GM19455 (cell line): Measurements from ENCODE around the gene HOOK2.

Experiments
- ATAC-seq: cut with Tn5 transposase; IDR thresholded peaks from one replicate; pipeline ENCODE4 v1.9.1; 2021; ENCODE audit not compliant: unreplicated experiment

Gene HOOK2

DNA sequence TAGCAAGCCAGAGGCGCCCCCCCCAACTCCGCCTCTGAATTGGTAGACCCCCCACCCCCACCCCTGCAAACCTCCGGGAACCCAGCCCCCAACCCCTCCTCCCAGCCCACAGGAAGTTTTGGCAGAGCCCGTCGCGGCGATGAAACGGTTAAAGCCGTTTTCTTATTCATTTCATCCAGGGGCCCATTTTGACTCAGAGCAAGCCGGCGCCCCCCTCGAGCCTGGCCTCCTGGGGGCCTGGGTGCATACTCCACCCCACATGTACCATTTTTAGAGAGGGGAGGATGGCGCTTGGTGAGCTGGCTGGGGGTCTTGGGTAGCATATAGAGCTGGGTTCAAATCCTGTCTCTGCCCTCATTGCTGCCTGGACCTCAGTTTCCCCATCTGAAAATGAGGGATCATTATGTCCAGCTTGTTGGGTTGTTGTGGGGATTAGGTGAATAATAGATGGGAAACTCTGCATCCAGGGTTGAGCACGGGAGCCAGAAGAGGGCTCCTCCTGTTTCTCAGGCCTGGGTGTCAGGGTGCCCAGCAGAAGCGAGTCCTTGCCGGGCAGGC, 8.0 kb upstream of the HOOK2 start:
- ATAC-seq = no peak

DNA sequence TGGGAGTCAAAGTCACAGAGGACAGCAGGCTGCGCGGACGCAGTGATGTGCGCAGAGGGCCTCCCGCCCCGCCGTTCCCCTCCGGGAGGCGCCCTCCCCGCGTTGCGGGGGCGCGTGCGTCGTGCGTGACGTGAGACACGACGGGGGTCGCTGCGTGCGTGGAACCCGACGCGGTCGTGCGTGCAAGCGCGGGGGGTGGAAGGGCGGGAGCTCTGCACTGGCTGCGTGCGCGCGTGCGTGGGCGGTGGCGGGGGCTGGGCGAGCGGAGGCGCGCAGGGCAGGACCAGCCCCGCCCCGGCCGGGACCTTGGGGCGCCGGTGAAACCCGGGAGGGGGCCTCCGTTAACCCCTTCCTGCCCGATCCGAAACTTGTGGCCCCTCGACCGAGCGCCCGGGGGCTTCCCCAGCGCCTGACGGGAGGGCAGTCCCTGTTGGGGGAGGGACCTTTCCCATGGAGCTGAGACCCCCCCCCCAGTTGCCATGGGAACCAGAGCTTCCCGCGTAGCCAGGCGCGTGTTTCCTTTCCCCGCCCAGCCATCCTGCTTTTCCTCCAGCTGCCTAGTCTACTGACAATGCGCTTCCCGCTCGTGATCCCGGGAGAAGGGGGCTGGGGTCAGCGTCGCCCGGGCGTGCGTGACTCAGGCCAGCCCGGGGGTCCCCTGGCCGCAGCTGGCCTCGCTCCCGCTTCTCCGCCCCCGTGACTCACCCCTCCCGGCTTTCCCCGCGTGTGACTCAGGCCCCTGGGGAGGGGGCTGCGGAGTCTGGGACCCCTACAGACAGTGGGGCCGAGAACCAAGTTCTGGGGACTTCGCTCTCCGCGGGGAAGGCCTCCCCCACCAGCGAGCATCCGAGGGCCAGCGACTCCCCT, 7.3 kb upstream of the HOOK2 start:
- ATAC-seq = no peak

DNA sequence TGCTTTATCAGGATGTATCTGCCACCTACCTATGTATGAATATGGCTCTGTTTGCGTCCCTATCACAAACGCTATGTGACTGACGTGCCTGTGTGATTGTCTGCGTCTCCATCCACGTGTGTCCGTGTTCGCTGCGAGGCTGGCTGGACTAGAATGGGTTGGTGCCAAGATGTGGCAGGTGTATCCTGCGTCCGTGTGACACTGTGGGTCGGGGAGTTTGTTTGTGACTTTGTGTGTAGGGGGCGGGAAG, 6.7 kb upstream of the HOOK2 start:
- ATAC-seq = no peak

DNA sequence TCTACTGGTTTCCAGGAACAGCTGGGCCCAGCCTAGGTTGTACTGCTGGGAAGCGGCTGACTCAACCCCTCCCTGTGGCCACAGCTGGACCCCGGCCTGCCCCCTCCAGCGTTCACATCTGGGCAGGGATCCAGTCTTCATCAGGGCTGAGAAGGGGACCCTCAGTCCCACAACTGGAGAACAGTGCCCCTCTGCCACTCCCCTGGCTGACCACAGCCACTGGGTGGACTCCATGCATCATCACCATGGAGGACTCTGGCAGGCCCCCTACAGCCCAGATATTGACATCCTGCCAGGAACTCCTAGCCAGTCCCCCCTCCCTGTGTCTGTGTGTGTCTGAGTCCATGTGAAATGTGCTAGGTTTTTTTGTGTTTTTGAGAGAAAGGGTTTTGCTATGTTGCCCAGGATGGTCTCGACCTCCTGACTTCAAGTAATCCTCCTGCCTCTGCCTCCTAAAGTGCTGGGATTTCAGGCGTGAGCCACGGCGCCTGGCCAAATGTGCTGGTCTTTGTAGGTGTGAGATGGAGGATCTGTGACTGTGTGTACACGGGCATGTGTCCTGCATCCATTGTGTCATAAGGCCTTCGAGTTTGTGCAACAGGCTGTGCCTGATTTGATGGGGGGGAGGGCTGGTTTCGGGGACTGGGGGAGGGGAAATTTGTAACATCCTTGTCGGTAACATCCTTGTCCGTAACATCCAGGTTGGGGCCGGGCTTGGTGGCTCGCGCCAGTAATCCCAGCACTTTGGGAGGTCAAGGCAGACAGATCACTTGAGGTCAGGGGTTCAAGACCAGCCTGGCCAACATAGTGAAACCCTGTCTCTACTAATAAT, 4.0 kb upstream of the HOOK2 start:
- ATAC-seq = no peak

DNA sequence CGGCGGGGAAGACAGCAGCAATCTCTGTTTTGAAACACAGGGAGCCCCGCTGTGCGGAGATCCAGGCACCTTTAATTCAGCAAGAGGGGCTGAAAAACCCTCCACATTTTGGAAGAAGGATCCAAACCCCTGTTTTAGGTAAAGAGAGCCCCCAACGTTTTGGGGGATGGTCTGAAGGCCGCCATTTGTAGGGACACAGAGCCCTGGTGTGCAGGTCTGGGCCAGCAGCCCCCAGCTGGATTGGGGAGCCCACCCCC, 3.5 kb upstream of the HOOK2 start:
- ATAC-seq = no peak

DNA sequence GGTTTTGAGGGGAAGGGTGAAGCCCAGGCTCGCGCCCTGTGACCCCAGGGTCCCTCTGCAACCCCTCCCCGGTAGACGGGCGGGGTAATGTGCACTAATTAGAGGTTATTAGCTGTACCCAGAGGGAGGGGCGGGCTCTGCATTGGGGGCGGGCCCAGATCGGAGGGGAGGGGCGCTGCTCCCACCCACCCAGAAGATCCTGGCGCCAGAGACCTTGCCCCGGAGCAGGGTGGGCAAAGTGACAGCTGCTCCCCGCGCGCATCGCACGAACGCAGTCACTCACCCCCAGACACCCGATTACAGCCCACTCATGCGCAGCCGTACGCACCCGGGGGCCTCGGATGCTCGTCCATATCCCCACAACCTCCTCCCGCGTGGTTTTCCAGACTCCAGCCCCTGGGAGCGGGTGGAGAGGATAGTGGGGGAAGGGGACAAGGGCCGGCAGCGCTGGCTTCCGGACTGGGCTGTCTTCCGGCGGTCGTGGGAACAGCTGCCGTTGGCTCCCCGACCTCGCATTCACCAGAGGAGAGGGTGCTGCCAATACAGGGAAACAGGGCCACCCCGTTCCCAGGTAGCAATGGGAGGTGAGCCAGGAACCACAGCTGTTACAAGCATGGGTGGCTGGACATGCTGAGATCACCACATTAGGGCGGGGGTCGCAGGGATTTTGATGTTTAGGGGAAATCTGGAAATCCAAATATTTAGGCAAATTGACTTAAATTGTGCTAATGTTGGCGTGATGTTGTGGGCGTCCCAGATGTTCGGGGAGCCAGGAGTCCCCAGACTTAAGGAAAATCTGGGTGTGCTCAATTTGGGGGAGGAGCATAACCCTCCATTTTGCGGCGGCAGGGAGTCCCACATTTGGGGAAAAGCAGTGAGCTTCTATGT, 2.9 kb upstream of the HOOK2 start:
- ATAC-seq = no peak

DNA sequence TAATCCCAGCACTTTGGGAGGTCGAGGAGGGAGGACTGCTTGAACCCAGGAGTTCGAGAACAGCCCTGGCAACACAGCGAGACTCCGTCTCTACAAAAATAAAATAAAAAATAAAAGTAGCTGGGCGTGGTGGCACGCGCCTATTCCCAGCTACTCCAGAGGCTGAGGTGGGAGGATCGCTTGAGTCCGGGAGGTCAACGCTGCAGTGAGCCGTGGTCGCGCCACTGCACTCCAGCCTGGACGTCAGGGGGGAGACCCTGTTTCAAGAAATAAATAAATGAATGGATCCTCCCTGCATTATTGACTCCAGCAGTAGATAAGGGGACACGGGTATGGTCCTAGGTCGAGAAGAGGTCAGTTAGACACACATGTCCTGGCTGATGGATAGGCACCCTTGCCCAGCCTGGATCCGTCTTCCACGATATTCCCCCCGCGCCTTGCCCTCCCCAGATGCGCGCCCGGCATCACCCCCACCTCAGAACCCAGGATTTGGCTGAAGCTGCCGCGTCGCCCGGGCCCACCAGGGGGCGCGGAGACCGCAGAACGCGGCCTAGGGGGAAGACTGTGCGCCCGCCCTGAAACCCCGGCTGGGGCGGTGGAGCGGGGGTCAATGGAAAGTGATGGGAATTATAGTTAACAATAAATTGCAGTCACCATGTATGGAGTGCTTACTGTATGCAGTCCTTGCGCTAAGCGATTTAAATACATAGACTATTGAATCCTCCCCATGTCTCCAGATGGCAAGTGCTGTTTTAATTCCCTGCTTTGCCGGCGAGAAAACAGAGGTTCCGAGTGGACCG, 2.1 kb upstream of the HOOK2 start:
- ATAC-seq = no peak

DNA sequence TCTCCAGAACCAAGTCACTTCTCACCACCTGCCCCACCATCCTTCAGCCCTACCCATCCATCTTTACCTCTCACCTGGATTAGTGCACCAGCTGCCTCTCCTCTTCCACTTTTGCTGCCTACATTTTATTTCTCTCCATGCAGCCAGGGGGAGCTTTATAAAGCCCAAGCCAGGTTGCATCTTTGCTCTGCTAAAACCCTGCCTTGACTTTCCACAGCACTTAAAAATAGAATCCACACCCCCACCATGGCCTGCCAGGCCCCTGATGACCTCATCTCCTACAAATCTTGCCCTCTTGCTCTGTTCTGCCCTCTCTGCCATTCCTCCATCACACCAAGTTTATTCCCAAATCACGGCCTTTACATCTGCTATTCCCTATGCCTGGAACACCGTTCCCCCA, 1.8 kb downstream of the HOOK2 start:
- ATAC-seq = no peak

DNA sequence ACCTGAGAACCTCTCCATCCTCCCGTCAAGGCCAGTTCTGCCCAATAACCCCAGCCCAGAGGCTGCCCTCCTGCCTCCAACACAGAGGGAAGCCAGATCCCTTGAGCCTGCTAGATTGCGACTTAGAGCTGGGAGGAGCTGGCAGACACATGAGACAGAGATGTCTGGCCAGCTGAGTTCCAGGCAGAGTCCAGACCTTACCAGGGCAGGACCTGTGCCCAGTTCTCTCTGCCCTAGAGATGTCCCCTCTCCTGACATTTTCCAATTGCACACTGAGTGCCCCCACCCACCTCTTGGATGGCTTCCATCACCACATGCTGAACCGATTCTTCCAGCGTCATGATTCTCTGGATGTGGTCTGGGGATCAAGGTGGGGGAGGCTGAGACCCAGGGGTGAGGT, 3.0 kb downstream of the HOOK2 start:
- ATAC-seq = no peak

DNA sequence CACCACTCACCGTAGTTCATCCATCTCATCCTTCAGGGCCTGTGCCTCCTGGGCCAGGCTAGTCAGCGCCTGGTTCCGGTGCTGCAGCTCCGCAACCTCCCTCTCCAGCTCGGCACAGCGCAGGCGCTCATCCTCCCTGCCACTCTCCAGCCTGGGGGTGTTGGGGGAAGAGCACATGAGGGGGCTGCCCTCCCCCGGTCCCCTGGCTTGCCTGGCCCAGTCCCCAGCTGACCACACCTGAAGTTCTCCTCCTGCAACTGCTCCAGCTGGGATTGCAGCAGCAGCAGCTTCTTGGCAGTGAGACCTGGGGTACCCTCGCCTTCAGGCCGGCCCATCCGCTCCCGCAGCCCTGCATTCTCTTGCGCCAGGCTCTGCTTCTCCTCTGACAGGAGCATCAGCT, 4.4 kb downstream of the HOOK2 start:
- ATAC-seq = no peak

DNA sequence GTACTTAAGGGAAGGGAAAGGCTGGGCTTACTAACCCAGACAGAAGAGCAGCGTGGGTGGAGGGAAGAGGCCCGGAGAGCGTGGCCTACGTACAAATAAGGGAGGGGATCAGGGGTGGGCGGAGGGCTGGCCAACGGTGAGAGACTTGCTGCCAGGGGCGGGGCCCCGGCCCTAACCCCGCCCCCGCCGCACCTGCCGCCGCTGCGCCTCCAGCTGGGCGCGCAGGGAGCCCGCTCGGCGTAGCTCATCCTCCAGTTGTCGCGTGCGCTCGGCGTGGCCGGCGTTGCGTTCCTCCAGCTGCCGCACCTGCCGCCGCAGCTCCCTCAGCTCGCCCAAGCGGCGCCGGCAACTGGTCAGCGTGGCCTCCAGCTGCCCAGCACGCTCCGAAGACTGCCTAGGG, 5.7 kb downstream of the HOOK2 start:
- ATAC-seq = no peak

DNA sequence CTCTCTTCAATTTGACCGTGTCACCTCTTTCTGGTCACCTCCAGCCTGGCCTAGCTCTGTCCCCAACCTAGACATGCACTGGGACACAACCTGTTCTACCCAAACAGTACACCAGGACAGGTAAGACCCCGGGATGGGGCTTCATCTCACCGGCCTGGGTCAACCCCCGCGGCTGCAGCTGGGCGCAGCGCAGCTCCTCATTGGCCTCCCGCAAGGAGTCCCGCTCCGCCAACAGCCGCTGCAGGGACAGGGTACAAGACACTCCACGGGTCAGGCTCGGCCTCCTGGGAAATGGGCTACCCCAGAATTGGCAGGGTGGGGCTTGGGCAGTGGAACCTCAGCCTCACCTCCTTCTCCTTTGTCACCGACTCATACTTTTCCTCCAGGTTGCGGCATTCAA, 7.7 kb downstream of the HOOK2 start:
- ATAC-seq = no peak

DNA sequence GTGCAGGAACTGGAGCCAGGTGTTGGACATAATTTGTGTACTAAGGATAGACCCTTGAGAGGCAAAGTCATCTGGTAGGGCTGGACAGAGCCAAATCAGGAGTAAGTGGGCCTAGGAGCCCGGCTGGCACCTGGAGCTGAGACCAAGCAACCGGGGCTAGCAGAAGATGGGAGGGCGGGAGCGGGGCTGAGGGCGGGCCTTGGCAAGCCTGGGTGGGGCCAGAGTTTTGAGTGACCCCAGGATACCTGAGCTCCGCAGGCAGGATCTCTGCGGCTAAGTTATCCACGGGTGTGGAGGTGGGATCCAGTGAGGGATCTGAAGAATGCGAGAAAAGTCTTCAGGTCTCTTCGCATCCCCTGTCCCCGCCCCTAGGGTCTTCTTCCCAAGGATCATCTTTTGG, 8.2 kb downstream of the HOOK2 start:
- no peak for ATAC-seq

DNA sequence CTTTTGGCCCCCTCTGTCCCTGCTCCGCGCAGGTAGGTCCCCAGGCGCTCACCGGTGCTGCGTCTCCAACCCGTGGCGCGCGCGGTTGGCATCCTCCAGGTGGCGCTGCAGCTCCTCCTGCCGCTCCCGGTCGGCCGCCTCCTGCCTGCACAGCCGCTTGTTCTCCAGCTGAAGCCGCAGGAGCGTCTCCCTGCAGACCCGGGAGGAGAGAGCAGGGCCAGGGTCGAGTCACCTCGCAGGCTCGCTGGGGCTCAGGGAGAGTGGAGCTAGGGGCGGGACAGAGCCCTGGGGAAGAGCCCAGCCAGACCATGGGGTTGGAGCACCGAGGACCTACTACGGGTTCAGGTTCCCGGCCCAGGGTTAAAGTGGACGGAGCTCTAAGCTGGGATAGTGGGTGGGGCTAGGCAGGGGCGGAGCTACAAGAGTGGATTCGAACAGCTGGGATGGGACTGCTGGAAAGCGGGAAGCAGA, 9.3 kb downstream of the HOOK2 start:
- no peak for ATAC-seq

DNA sequence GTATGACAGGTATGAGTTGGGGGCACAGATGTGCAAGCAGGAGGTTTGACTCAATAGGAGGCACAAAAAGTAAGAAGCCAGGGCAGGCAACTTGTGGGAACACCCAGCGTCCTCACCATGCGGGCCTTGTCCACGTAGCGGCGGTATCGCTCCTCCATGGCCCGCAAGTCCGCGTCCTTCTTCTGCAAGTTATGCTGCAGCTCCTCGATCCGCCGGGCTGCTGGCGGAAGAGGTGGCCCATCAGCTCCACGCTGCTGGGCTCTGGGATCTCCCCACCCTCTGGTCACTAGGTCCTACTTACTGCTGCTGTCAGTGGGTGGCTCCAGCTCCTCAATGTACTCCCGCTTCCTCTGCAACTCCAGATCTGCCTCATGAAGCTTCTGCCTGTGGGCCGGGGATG, 10.7 kb downstream of the HOOK2 start:
- no peak for ATAC-seq

DNA sequence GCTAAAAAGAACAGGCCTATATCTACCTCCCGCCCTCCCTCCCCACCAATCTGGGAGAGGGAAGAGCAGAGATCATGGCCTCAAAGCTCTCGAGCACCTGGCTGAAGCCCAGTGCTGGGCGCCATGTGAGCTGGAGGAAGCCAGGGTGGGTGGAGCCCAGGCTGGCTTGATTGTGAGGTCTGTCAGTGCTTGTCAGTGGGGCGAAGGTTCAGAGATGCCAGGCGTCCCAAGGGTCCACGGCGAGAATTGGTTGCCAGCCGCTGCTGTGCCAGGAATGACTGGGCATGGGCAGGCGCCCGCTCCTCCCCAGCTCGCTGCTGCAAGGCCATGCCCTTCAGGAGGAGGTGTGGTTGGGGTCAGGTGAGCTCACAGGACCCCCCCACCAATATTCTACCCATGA, 12.3 kb downstream of the HOOK2 start:
- no peak for ATAC-seq

DNA sequence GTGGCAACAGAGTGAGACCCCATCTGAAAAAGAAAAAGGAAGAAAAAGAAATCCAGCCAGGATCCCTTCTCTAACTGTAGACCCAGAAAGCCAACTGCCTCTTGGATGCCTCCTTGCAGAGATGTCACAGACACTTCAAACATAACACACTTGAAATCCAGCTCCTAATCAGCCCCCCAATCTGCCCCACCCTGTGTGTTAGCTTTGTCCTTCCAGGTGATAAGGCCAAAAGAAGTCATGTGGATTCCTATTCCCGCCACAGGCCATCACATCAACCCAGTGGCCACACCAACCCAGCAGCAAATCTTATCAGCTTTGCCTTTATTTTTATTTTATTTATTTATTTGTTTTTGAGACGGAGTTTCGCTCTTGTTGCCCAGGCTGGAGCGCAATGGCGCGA, 15.7 kb downstream of the HOOK2 start:
- ATAC-seq = no peak

DNA sequence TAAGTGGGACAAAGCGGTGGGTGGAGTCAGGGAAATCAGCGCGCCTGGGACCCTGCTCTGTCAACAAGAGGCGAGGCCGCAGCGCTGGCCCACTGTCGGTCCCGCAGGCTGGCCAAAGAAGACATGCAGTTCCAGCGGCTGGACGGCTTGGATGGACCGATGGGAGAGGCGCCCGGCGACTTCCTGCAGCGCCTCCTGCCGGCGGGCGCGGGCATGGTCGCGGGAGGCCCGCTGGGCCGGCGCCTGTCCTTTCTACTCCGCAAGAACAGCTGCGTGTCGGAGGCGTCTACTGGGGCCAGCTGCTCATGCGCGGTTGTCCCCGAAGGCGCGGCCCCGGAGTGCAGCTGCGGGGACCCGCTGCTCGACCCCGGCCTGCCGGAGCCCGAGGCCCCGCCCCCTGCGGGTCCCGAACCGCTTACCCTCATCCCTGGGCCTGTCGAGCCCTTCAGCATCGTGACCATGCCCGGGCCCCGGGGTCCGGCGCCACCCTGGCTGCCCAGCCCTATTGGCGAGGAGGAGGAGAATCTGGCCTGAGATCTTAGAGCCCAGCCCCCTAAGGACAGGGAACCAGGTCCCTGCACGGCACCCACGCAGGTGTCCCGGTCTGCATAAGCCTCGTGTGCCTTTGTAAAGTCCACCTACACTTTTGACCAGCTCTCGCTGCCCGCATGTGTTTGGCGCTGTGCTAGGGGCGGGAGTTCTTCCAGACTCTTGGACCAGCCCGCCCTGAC, 17.6 kb downstream of the HOOK2 start:
- ATAC-seq = no peak

DNA sequence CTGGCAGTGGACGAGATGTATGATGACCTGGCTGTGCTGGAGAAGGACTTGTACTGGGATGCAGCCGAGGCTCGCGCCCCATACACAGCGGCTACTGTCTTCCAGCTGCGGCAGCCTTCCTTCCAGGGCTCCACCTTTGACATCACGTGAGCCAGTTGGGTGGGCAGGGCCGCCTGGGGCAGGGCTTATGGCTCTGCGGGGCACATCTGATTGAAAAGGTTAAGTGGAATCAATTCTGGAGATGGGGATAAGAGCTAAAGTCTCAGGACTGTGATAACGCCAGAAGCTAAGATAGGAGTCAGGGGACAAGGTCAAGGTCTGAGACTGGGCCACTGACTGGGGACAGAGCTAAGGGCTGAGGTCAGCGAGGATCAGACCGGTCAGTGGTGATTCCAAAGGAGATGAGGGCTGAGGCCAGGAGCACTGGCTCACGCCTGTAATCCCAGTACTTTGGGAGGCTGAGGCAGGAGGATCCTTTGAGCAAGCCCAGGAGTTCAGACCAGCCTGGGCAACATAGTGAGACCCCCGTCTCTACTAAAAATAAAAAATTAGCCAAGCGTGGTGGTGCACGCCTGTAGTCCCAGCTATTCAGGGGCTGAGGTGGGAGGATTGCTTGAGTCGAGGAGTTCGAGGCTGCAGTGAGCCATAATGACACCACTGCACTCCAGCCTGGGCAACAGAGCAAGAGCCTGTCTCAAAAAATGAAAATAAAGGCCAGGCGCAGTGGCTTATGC, 19.0 kb downstream of the HOOK2 start:
- ATAC-seq = no peak
